Prostate gland (tissue), 2 donors: ENCODE results near the gene VDR.

Experiments
- POLR2A ChIP-seq: fragments of 450-650 bp; IDR thresholded peaks from one replicate; pipeline ENCODE4 v1.6.1; 2016; ENCODE audit warnings: antibody characterized with exemption, mild to moderate bottlenecking
- POLR2AphosphoS5 ChIP-seq: sonication (generic); formaldehyde crosslinking; IDR thresholded peaks from one replicate; pipeline ENCODE4 v1.6.1; 2017; ENCODE audit warnings: antibody characterized with exemption
- TF ChIP-seq, protein P1 (sequence below), 4 experiments: fragments of 200-600 bp in 2 of 4; fragments of 450-650 bp in 2 of 4; sonication (generic) in 2 of 4; IDR thresholded peaks; 1 replicate in 3 of 4; 2 replicates in 1 of 4; pipeline ENCODE4 v1.5.1; 2016 to 2019; ENCODE audit warnings: antibody characterized with exemption in 4 of 4, mild to moderate bottlenecking in 2 of 4, moderate library complexity in 2 of 4

DNA sequence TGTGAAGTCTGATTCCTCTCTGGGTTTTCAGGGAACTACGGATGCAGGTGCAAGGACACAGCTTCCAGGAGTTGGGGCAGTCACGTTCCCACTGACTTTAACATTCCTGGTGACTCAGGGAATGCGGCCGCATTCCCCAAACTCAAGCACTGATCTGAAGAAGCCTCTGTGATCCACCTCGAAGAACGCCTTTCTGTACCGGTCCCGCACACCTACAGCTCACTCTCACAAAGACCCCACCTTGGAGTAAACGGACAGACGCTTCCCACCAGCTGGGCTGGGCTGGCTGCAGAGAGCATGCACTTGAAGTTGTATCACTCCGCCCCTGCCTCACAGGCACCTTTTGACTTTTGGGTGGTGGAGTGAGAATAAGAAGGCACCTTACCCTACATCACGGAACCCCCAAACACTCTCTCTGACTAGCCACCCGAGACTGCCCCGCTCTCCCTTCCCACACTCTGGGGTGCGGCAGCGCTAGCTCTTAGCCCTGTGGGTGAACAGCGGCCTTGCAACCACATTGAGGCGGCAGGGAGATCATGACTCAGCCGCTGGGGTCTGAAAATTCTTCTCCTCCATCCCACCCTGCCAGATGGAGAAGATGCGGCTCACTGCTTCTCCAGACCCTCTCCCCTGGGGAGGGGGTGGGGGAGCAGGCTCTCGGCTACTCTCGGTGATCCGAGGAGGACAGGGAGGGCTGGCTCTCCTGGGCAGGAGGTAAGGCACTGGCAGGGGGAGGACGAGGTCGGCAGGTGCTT is 61.4 kb downstream of the VDR start:
- TF ChIP-seq, protein P1, sequence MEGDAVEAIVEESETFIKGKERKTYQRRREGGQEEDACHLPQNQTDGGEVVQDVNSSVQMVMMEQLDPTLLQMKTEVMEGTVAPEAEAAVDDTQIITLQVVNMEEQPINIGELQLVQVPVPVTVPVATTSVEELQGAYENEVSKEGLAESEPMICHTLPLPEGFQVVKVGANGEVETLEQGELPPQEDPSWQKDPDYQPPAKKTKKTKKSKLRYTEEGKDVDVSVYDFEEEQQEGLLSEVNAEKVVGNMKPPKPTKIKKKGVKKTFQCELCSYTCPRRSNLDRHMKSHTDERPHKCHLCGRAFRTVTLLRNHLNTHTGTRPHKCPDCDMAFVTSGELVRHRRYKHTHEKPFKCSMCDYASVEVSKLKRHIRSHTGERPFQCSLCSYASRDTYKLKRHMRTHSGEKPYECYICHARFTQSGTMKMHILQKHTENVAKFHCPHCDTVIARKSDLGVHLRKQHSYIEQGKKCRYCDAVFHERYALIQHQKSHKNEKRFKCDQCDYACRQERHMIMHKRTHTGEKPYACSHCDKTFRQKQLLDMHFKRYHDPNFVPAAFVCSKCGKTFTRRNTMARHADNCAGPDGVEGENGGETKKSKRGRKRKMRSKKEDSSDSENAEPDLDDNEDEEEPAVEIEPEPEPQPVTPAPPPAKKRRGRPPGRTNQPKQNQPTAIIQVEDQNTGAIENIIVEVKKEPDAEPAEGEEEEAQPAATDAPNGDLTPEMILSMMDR (IDR thresholded peaks at IDR 0.05): no peak
- TF ChIP-seq POLR2A (no peak), POLR2AphosphoS5 (no peak)
